ENCODE measurements around the gene OR4C45.

DNA sequence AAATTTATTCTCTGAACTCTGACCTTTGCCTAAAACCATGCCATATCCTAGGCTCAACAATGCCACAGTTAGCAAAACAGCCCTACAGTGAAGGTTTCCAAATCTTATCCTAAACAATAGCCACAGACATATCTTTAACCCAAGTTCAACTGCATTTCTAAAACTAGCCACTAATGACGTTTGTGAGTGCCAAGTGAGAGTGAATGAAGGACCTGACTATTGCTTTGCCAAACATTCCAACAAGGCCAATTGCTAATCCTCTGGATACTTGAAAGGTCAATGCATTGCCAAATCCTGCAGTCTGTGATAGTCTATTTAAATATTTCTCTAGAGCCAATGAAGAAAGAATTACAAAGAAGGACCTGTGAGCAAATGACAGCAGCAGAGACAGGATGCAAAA, 2.5 kb upstream of the OR4C45 start:
- TF ChIP-seq, protein P1, sequence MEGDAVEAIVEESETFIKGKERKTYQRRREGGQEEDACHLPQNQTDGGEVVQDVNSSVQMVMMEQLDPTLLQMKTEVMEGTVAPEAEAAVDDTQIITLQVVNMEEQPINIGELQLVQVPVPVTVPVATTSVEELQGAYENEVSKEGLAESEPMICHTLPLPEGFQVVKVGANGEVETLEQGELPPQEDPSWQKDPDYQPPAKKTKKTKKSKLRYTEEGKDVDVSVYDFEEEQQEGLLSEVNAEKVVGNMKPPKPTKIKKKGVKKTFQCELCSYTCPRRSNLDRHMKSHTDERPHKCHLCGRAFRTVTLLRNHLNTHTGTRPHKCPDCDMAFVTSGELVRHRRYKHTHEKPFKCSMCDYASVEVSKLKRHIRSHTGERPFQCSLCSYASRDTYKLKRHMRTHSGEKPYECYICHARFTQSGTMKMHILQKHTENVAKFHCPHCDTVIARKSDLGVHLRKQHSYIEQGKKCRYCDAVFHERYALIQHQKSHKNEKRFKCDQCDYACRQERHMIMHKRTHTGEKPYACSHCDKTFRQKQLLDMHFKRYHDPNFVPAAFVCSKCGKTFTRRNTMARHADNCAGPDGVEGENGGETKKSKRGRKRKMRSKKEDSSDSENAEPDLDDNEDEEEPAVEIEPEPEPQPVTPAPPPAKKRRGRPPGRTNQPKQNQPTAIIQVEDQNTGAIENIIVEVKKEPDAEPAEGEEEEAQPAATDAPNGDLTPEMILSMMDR (conservative IDR thresholded peaks at IDR 0.05 in 1 of 2, IDR thresholded peaks at IDR 0.05 in 1 of 2; ENCODE audit: extremely low read depth in 1 of 2, insufficient read depth in 1 of 2, low read depth in 1 of 2, low read length in 2 of 2), result no peak
- no peak for TF ChIP-seq EZH2 (IDR thresholded peaks at IDR 0.05; ENCODE audit: borderline replicate concordance, low read length)
